ENCODE data around the gene CBX5.

DNA sequence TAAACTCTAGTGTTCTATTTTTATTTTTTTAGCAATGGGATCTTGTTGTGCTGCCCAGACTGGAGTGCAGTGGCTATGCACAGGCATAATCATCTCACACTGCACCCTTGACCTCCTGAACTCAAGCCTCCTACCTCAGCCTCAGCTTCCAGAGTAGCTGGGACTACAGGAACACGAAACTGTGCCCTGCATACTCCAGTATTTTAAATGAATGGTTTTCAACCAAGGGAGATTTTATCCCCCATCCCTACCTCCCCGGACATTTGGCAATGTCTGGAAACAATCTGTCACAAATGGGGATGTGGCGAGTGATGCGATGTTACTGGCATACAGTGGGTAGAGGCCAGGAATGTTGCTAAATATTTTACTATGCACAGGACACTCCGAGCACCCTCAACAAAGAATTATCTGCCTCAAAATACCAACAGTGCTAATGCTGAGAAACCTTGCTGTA lies 2.1 kb downstream of the CBX5 start:
- TF ChIP-seq, protein P1, sequence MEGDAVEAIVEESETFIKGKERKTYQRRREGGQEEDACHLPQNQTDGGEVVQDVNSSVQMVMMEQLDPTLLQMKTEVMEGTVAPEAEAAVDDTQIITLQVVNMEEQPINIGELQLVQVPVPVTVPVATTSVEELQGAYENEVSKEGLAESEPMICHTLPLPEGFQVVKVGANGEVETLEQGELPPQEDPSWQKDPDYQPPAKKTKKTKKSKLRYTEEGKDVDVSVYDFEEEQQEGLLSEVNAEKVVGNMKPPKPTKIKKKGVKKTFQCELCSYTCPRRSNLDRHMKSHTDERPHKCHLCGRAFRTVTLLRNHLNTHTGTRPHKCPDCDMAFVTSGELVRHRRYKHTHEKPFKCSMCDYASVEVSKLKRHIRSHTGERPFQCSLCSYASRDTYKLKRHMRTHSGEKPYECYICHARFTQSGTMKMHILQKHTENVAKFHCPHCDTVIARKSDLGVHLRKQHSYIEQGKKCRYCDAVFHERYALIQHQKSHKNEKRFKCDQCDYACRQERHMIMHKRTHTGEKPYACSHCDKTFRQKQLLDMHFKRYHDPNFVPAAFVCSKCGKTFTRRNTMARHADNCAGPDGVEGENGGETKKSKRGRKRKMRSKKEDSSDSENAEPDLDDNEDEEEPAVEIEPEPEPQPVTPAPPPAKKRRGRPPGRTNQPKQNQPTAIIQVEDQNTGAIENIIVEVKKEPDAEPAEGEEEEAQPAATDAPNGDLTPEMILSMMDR (conservative IDR thresholded peaks at IDR 0.05 in 1 of 2, IDR thresholded peaks at IDR 0.05 in 1 of 2; ENCODE audit: low read depth in 1 of 2, low read length in 2 of 2) = no peak
- no peak for TF ChIP-seq EZH2 (IDR thresholded peaks at IDR 0.05; ENCODE audit: low read length, missing control alignments)
